Stimulated activated CD4-positive, alpha-beta T cell treated with anti-CD3 and anti-CD28 coated beads, Interleukin-1b, Interleukin-23, amount 100 ng/mL, for 48 hours (primary cell): ENCODE results near the gene DPP3.
A peak's percentile ranks its signal among the peaks of the same experiment; 100 is the strongest.
"Not testable (repeated sequence)": the region's sequence is repeated elsewhere in the genome, so short reads cannot be mapped to it uniquely, and the experiment has no call there.

Experiments
- DNase-seq: peaks from one replicate; pipeline ENCODE4 v3.0.0-alpha.2; 2020

The DPP3 gene

GRCh38 chr11:66480117-66480938, at the start of gene DPP3:
Gene DPP3, plus strand, starts transcription at chr11:66480434. Its CDS starts 1,767 bp downstream, at chr11:66482201.
- DNase-seq = peak; percentile 97

DNA sequence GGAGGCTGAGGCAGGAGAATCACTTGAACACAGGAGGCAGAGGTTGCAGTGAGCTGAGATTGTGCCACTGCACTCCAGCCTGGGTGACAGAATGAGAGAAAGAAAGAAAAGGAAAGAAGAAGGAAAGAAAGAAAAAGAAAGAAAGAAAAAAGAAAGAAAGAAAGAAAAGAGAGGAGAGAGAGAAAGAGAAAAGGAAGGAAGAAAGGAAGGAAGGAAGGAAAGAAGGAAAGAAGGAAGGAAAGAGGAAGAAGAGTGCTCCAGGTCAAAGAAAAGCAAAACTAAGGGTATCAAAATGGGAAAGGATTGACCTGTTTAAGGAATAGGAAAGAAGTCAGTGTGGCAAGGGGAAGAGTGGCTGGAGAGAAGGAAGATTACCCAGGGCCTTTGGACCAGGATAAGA, 48.9 kb upstream of the DPP3 start:
- DNase-seq = not testable (repeated sequence)

GRCh38 chr11:66431871-66432329, 48.3 kb upstream of the DPP3 start:
- not testable (repeated sequence) for DNase-seq

DNA sequence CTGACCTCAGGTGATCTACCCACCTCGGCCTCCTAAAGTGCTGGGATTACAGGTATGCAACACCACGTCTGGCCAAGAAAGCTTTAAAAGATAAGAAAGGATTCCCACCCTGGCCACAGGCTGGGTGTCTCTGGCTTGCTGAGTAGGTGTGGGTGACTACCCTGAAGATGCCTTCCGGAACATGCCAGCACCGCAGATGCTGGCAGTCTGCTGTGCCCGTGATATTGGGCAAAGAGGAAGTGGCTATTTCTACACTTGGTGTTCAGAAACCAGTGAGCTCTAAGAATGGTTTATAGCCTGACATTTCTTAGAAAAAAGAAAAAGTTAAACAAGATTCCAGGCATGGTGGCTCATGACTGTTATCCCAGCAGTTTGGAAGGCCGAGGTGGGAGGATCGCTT, 47.6 kb upstream of the DPP3 start:
- no peak for DNase-seq

GRCh38 chr11:66437979-66438503, 42.2 kb upstream of the DPP3 start:
- no peak for DNase-seq

- DNase-seq = peak; percentile 89
These were observed 41.4 kb upstream of the DPP3 start, which contains the start of gene MRPL11 for GRCh38 chr11:66438504-66439466. Gene MRPL11, minus strand, starts transcription at chr11:66438848. Its CDS starts 94 bp downstream, at chr11:66438754.

- not testable (repeated sequence) for DNase-seq
These were observed 39.9 kb upstream of the DPP3 start for GRCh38 chr11:66440101-66440939.

DNA sequence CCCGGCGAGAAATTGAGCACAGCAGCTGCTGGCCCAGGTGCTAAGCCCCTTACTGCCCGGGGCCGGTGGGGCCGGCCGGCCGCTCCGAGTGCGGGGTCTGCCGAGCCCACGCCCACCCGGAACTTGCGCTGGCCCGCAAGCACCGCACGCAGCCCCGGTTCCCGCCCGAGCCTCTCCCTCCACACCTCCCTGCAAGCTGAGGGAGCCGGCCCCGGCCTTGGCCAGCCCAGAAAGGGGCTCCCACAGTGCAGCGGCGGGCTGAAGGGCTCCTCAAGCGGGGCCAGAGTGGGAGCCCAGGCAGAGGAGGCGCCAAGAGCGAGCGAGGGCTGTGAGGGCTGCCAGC, 39.3 kb upstream of the DPP3 start:
- not testable (repeated sequence) for DNase-seq

DNA sequence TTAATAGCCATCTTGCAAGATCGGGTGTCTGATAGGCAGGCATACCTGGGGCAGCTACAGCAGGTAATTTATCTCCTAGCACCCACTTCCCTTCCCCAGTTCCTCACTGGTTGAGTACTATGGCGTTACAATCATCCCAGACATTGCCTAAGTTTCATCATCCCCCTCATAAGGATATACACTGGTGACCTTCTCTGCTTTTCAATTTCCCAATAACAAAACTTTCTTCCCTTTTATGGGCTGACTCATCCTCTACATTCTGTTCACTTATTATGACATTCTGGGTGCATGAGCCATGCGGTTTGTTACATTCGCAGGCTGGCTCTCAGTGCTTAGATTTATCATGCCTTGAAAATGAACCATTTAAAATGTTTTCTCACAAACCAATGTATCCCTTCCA, 36.6 kb upstream of the DPP3 start:
- DNase-seq = no peak

- DNase-seq = no peak
These were observed 33.2 kb upstream of the DPP3 start for GRCh38 chr11:66447012-66447411.

- no peak for DNase-seq
These were observed 31.7 kb upstream of the DPP3 start for GRCh38 chr11:66448523-66448922.

GRCh38 chr11:66450560-66450959, 29.7 kb upstream of the DPP3 start:
- no peak for DNase-seq

DNA sequence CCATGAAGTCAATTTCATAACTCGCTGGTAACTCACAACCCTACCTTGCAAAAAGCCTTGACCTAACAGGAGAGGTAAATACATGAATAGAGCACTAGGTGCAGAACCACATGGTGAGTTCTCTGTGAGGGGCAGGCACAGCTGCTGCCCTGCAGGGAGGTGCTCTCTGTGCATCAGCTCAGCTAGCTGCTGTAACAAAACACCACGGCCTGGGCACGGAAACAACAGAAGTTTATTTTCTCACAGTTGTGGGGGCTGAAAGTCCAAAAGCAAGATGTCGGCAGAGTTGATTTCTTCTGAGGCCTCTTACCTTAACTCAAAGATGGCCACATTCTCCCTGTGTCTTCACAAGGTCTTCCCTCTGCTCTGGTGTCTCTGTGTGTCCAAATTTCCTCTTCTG, 28.6 kb upstream of the DPP3 start:
- DNase-seq = no peak

DNA sequence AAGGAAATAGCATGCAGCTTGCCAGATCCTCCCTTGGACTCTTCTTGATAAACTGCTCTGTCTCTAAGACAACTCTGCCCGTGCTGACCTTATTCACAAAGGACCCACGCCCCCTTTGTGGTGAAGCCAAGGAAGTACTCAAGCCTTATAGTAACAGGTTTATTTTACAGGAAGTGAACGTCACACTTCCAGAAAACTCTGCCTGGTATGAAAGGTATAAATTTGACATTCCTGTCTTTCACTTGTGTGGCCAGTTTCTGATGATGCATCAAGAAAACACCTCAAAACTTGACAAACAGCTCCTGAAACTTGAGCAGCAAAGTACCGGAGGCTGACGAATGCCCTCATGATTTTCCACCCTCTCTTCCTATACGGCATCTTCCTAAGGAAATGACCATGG, 26.0 kb upstream of the DPP3 start:
- DNase-seq = no peak

DNA sequence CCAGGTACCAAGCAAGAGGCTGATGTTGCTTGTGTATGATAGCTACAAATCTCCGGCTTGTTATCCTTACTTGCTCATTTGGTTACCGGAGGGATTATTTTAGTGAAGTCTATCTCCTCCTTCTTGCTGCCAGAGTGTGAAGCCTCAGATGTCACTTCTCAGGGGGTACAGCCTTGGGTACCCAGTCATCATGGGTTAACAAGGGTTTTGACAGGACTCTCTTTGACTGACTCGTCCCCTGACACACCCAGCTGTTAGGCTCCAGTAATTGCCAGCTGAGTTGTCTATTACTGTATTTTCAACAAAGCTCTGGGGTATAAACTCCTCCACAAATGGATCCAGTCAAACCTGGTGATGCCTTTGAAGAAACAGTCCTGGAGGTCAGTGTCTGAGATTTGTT, 25.4 kb upstream of the DPP3 start:
- no peak for DNase-seq

DNA sequence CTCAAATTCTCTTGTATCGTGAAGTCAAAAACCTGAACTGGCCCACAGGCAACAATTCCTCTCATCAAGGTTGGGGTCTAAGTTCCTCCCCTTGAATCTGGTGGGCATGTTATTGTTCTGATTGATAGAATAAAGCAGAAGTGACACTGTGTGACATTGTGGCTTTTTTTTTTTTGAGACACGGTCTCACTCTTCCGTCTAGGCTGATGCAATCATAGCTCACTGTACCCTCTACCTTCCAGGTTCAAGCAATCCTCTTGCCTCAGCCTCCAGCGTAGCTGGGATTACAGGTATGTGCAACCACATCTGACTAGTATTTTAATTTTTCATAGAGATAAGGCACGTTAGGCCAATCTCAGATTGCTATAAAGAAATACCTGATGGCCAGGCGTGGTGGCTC, 22.4 kb upstream of the DPP3 start:
- no peak for DNase-seq

GRCh38 chr11:66459138-66459778, 21.0 kb upstream of the DPP3 start:
- DNase-seq = no peak

DNA sequence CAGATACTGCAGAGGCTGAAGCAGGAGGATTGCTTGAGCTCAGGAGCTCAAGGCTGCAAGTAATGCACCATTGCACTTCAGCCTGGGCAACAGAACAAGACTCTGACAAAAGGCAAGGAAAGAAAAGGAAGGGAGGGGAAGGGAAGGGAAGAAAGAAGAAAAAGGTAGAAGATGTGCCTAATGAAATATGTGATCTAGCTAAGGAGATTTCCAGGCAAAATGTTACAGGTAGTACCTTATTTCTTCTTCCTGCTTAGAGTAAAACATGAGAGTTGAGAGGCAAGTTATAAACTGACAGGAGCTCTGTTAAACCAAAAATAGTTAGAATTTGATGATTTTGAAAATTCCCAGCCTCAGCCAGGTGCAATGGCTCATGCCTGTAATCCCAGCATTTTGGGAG, 18.2 kb upstream of the DPP3 start:
- no peak for DNase-seq

- DNase-seq = no peak
These were observed 17.3 kb upstream of the DPP3 start for GRCh38 chr11:66462911-66463310.

GRCh38 chr11:66464116-66464515, 16.1 kb upstream of the DPP3 start:
- not testable (repeated sequence) for DNase-seq

DNA sequence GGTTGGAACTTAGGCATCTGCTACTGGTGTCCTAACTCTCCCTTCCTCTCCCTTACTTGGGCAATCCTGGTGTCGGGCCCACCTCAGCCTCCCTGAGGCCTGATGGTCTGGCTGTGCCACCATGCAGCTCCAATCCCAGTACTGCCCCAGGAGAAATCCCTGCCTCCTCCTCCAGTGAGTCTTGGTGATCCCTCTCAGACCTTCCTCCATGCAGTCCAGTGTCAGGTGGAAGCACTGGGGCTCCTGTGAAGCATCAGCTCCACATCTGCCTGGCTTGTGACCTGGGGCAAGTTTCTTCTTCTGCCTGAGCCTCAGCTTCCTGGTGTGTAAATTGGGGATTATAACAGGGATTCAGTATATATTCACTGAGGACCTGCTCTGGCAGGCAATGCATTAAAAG, 15.3 kb upstream of the DPP3 start:
- DNase-seq = no peak
